LNCaP clone FGC (cell line): ENCODE data around the gene HOXA1.

Experiments
- DNase-seq: peaks from one replicate; pipeline ENCODE4 v3.0.0-alpha.2; 2011; ENCODE audit warnings: low read depth
- H3K4me3 ChIP-seq: 2 replicates; pipeline ENCODE4 v1.5.1; 2011; ENCODE audit warnings: mild to moderate bottlenecking, low read depth, low read length, control low read depth
- TF ChIP-seq, protein P1 (sequence below): IDR thresholded peaks from 2 replicates; pipeline ENCODE4 v1.5.1; 2012; ENCODE audit warnings: mild to moderate bottlenecking; ENCODE audit not compliant: control insufficient read depth, insufficient read depth; ENCODE audit errors: extremely low read depth

HOXA1 gene

DNA sequence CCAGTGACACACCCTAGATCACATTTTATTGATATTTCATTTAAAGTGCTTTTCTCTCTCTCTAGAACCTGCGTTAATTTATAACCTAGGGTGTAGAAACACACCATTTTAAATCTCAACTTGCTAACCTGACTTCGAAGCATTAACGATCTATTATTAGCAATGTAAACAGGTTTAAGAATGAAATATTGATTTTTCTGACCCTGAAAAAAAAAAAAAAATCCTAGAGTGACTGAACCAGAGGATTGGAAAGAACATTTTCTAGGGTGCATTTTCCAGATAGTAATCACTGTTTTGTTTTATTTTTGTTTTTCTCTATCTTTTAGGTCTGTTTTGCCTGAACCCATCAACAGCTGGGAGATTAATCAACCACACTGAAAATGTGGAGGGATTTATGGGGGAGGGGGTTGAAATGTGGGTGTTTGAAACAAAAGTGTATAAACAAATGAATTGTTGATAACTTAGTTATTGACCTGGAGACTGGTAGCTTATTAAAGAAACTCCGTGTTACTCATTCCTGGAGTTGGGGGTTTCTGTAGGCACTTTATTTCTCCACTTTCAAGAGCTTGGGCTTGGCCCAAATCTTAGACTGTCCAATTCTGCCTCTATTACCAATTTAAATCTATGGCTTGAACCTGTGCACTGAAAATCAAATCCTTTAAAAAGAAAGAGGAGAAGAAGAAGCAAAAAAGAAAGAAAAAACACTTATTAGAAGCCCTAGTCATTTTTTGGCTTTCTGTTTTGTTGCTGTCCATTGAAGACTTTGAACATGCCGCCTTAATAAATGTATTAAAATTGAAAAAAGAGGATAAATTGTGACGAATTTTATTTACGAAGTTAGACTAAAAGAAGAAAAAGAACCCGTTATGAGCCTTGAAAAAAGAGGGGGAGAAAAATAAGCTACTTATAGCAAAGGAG lies 3.9 kb upstream of the HOXA1 start:
- DNase-seq = no peak
- TF ChIP-seq, protein P1, sequence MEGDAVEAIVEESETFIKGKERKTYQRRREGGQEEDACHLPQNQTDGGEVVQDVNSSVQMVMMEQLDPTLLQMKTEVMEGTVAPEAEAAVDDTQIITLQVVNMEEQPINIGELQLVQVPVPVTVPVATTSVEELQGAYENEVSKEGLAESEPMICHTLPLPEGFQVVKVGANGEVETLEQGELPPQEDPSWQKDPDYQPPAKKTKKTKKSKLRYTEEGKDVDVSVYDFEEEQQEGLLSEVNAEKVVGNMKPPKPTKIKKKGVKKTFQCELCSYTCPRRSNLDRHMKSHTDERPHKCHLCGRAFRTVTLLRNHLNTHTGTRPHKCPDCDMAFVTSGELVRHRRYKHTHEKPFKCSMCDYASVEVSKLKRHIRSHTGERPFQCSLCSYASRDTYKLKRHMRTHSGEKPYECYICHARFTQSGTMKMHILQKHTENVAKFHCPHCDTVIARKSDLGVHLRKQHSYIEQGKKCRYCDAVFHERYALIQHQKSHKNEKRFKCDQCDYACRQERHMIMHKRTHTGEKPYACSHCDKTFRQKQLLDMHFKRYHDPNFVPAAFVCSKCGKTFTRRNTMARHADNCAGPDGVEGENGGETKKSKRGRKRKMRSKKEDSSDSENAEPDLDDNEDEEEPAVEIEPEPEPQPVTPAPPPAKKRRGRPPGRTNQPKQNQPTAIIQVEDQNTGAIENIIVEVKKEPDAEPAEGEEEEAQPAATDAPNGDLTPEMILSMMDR = no peak
- no peak overlapping the region for H3K4me3 ChIP-seq

DNA sequence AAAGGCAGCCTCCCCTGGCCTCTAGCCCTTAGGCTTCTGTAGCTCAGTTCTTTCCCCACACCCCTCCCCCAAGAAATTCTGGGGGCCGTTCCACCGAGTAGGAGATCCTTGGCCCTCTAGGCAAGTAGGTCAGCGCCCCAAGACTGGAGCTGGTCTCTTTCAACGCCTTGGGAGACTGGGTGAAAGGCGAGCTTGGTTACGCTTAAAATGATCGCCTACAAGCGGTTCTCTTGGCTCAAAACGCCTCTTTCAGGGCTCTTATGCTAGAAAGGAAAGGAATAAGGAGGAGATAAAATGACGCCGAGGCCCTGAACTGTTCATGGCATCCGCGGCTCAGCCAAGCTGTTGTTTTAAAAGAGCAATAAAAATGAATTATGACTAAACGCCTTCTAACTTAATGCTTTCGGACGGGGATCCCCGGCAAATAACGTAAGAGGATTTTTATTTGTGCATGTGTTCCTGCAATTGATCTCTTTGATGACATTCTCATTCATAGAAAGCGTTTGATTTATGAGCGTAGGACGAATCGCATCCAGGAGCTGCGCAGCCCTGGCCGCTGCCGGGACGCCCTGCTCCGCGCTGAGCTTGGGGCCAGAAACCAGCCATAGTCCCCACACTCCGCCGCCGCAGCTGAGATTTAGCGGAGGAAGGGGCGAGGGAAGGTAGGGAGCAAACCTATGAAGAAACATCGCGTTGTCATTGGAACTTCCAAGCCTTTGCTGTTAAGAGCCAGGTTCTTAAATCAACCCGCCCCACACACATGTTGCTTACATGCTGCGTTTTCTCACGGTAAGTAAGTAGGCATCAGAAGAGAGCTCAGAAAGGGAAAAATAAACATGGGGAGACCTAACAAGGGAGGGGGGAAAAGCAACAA lies 3.0 kb upstream of the HOXA1 start:
- TF ChIP-seq, protein P1 = no peak
- DNase-seq = no peak
- no peak overlapping the region for H3K4me3 ChIP-seq

DNA sequence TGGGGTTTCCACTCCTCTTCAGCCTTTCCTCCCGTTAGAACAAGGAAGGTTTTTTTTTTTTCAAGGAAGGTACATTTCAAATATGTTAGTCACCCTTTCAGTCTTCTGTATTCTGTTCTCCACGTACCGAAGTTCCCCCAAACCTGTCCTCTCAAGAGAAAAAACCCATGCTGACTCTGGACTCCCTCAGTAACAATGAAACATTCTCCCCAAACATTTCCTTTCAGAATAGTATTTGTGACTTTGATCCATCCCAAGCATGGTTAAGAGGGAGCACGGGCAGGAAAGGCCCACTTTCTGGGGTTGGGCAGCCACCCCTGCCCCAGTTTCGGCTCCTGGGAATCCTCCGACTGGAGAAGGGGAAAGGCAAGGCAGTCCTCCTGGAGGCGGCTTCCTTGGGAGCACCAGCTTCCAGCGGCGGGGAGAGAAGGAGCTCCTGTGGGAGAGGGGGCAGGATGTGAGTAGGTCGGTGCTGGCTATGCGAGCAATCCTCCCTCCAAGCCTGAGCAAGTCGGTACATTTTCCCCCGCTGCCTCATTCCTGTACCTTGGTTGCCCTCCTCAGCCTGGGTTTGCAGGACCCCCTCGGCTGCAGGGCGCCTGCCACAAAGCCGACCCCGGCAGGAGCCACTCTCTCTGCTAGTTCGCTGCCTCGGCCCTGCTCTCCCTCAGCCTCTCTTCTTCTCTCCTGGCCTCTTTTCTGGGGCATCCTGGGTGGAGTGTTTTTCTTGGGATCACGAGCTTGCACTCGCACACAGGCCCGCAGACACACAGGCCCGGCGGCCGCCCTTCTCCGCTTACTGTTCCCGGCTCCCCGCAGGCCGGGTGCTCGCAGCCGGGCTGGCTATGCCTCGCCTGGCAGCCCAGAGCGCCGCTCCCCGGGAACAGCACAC lies 2.1 kb upstream of the HOXA1 start:
- DNase-seq = no peak
- H3K4me3 ChIP-seq = no peak overlapping the region
- TF ChIP-seq, protein P1 = no peak

DNA sequence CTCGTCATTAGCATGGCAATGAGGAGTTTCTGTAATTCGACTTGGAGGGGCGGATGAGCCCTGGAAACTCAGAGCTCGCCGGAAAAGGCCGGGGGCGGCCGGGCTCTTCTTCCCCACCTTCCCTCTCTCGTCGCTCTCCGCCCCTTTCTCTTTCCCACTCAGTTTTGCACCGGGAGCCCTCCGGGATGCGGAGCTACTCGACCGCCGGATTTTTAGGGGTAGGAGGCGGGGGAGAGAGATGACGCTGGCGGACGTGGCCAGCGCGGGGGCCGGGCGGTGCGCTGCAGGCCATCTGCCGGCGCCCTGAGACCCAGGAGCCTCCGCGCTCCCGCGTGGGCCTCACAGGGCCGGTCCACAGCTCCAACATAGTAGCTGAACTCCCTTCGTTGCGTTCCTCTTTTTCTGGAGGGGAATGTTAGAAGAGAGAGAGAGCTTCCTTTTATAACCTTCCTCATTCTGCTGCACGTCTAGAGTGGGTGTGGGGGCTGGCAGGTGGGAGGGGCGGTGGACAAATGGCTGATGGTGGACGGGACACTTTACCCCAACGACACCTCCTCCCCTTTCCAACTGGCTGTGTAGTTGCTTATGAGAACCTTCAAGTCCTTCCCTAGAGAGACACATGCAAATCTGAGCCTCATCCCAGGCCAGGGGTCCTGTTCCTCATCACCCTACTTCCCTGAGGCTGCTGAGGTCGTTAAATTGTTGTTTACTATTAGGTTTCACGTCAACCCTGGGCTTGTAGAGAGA lies 1.1 kb upstream of the HOXA1 start:
- TF ChIP-seq, protein P1 = no peak
- peak overlapping the region; percentile 81 for H3K4me3 ChIP-seq

DNA sequence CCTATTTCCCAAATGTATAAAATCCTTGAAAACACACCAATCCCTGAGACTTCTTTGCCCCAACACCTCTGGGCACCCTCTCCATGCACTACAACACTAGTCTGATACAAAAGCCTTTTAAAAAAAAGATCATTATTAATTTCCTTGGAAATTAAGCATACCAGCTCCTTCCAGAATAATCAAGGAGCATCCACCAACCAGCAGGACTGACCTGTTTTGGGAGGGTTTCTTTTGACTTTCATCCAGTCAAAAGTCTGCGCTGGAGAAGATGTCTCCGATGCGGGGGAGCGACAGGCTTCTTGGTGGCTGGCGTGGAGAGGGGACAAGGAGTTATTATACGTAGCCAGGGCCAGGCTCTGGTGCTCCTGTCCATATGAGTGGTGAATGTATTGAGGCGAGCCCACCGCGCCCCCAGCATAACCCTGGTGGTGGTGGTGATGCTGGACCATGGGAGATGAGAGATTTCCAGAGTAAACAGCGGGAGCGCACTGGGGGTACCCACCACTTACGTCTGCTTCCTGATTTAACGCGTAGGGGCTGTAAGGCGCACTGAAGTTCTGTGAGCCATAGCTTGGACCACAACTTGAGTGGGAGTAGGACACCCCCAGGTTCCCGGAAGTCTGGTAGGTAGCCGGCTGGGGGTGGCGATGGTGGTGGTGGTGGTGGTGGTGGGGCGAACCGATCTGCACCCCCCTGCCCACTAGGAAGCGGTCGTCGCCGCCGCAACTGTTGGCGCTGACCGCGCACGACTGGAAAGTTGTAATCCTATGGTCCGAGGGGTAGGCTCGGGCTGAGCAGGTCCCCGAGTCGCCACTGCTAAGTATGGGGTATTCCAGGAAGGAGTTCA lies 527 bp downstream of the HOXA1 start:
- peak overlapping the region; percentile 81 for H3K4me3 ChIP-seq
- DNase-seq = no peak
- TF ChIP-seq, protein P1 = no peak

More for the DNA sequence above, 1.1 kb upstream of the HOXA1 start:
- no peak for DNase-seq
